H9 (cell line): ENCODE measurements around the gene PMM2. TPM values are rescaled to one million over a fixed set of nuclear protein-coding genes. Genes with fewer than 3 reads are reported as not detected.

Experiments used
- DNase-seq: peaks from one replicate; pipeline ENCODE4 v3.0.0-alpha.2; 2017
- H2AFZ ChIP-seq: one replicate; pipeline ENCODE4 v1.6.1; 2013; ENCODE audit warnings: mild to moderate bottlenecking, low read length, control low read depth, moderate library complexity
- H2AK5ac ChIP-seq: 2 replicates; pipeline ENCODE4 v1.6.1; 2013; ENCODE audit warnings: low read length, control low read depth, mixed read lengths; ENCODE audit not compliant: insufficient read length
- H2BK120ac ChIP-seq: one replicate; pipeline ENCODE4 v1.6.1; 2013; ENCODE audit warnings: low read depth, mild to moderate bottlenecking, low read length, control low read depth, inconsistent platforms; ENCODE audit not compliant: poor library complexity, severe bottlenecking
- H2BK12ac ChIP-seq: 2 replicates; pipeline ENCODE4 v1.6.1; 2013; ENCODE audit warnings: low read length, control low read depth, mixed read lengths, low read depth; ENCODE audit not compliant: insufficient read length
- H2BK15ac ChIP-seq: 2 replicates; pipeline ENCODE4 v1.6.1; 2013; ENCODE audit warnings: low read depth, low read length, control low read depth
- H2BK20ac ChIP-seq: one replicate; pipeline ENCODE4 v1.6.1; 2013; ENCODE audit warnings: low read depth, mild to moderate bottlenecking, low read length, control low read depth, inconsistent platforms; ENCODE audit not compliant: poor library complexity, severe bottlenecking
- H2BK5ac ChIP-seq: 2 replicates; pipeline ENCODE4 v1.6.1; 2013; ENCODE audit warnings: low read length, control low read depth, mixed read lengths; ENCODE audit not compliant: insufficient read length
- H3K14ac ChIP-seq: 2 replicates; pipeline ENCODE4 v1.6.1; 2013; ENCODE audit warnings: low read length, control low read depth; ENCODE audit not compliant: insufficient read depth
- H3K18ac ChIP-seq: 2 replicates; pipeline ENCODE4 v1.6.1; 2013; ENCODE audit warnings: low read depth, mild to moderate bottlenecking, mixed read lengths, low read length, control low read depth; ENCODE audit not compliant: insufficient read length
- H3K23ac ChIP-seq: 2 replicates; pipeline ENCODE4 v1.6.1; 2013; ENCODE audit warnings: low read length, control low read depth, mixed read lengths, low read depth; ENCODE audit not compliant: insufficient read length
- H3K23me2 ChIP-seq: 2 replicates; pipeline ENCODE4 v1.6.1; 2013; ENCODE audit warnings: low read depth, mild to moderate bottlenecking, mixed read lengths, low read length, control low read depth; ENCODE audit not compliant: insufficient read length, poor library complexity, severe bottlenecking
- H3K27ac ChIP-seq: 2 replicates; pipeline ENCODE4 v1.5.1; 2013; ENCODE audit warnings: low read length, control low read depth, mixed read lengths, low read depth; ENCODE audit not compliant: insufficient read length
- H3K27me3 ChIP-seq: 2 replicates; pipeline ENCODE4 v1.6.1; 2013; ENCODE audit warnings: low read length, control low read depth, inconsistent platforms; ENCODE audit not compliant: insufficient read depth
- H3K4ac ChIP-seq: 2 replicates; pipeline ENCODE4 v1.6.1; 2013; ENCODE audit warnings: low read depth, mild to moderate bottlenecking, control low read depth, inconsistent platforms, low read length, moderate library complexity
- H3K4me1 ChIP-seq: 2 replicates; pipeline ENCODE4 v1.6.1; 2013; ENCODE audit warnings: low read length, control low read depth, inconsistent platforms; ENCODE audit not compliant: insufficient read depth
- H3K4me2 ChIP-seq: 2 replicates; pipeline ENCODE4 v1.6.1; 2013; ENCODE audit warnings: low read length, control low read depth, mixed read lengths; ENCODE audit not compliant: insufficient read length, insufficient read depth
- H3K56ac ChIP-seq: 2 replicates; pipeline ENCODE4 v1.6.1; 2013; ENCODE audit warnings: low read depth, mild to moderate bottlenecking, mixed read lengths, low read length, control low read depth; ENCODE audit not compliant: insufficient read length
- H3K79me1 ChIP-seq: 2 replicates; pipeline ENCODE4 v1.6.1; 2013; ENCODE audit warnings: low read depth, mild to moderate bottlenecking, moderate library complexity, low read length, control low read depth, inconsistent platforms; ENCODE audit not compliant: insufficient read depth, poor library complexity, severe bottlenecking
- H3K79me2 ChIP-seq: 2 replicates; pipeline ENCODE4 v1.6.1; 2013; ENCODE audit warnings: low read length, control low read depth, inconsistent platforms; ENCODE audit not compliant: insufficient read depth
- H3K9ac ChIP-seq: 2 replicates; pipeline ENCODE4 v1.6.1; 2013; ENCODE audit warnings: low read length, control low read depth, mixed read lengths; ENCODE audit not compliant: insufficient read length; ENCODE audit errors: extremely low read depth
- H3K9me3 ChIP-seq: one replicate; pipeline ENCODE4 v1.6.1; 2013; ENCODE audit warnings: low read depth, low read length, inconsistent platforms; ENCODE audit not compliant: control insufficient read depth
- H3T11ph ChIP-seq: one replicate; pipeline ENCODE4 v1.6.1; 2013; ENCODE audit warnings: mild to moderate bottlenecking, low read length, control low read depth, inconsistent platforms
- H4K20me1 ChIP-seq: one replicate; pipeline ENCODE4 v1.6.1; 2013; ENCODE audit not compliant: control insufficient read depth, insufficient read length, insufficient read depth
- H4K5ac ChIP-seq: 2 replicates; pipeline ENCODE4 v1.6.1; 2013; ENCODE audit warnings: low read depth, mild to moderate bottlenecking, mixed read lengths, low read length, control low read depth; ENCODE audit not compliant: insufficient read length
- H4K8ac ChIP-seq: replicated peaks from 2 replicates; pipeline ENCODE4 v1.6.1; 2013; ENCODE audit warnings: low read length, control low read depth, mixed read lengths, low read depth; ENCODE audit not compliant: insufficient read length
- H4K91ac ChIP-seq: 2 replicates; pipeline ENCODE4 v1.6.1; 2013; ENCODE audit warnings: low read depth, mild to moderate bottlenecking, moderate library complexity, mixed read lengths, low read length, control low read depth; ENCODE audit not compliant: insufficient read length
- H3K27ac Mint-ChIP-seq, 3 experiments: 2 replicates in 2 of 3; 3 replicates in 1 of 3; pipeline ENCODE4 v1.8.0; 2020 to 2021; ENCODE audit warnings: mixed read lengths in 3 of 3, mild to moderate bottlenecking in 1 of 3, moderate library complexity in 1 of 3
- H3K27me3 Mint-ChIP-seq: 2 replicates; pipeline ENCODE4 v1.8.0; 2021; ENCODE audit warnings: low read depth, mild to moderate bottlenecking, moderate library complexity, mixed read lengths
- H3K36me3 Mint-ChIP-seq, 3 experiments: 2 replicates in 2 of 3; 3 replicates in 1 of 3; pipeline ENCODE4 v1.8.0; 2020 to 2021; ENCODE audit warnings: low read depth in 3 of 3, mixed read lengths in 3 of 3; ENCODE audit not compliant: insufficient read depth in 1 of 3
- H3K4me1 Mint-ChIP-seq, 2 experiments: 2 replicates each; pipeline ENCODE4 v1.8.0; 2020; ENCODE audit warnings: mixed read lengths in 2 of 2
- H3K4me3 Mint-ChIP-seq, 2 experiments: 2 replicates in 1 of 2; 3 replicates in 1 of 2; pipeline ENCODE4 v1.8.0; 2020 to 2021; ENCODE audit warnings: mild to moderate bottlenecking in 2 of 2, mixed read lengths in 2 of 2, moderate library complexity in 1 of 2
- H3K9me3 Mint-ChIP-seq, 2 experiments: 2 replicates in 1 of 2; 3 replicates in 1 of 2; pipeline ENCODE4 v1.8.0; 2020; ENCODE audit warnings: mild to moderate bottlenecking in 2 of 2, mixed read lengths in 2 of 2, moderate library complexity in 1 of 2
- WGBS: extraction: QIAGEN DNeasy Blood & Tissue Kit; methylation state at CpG from one replicate; pipeline ENCODE4 v1.1.7; 2013; ENCODE audit warnings: missing lambda C conversion rate, low lambda C conversion rate, mixed read lengths; ENCODE audit not compliant: insufficient read length; ENCODE audit errors: extremely low coverage; 5-methylcytosine and 5-hydroxymethylcytosine counted together
- total RNA-seq: library from RNA; stranded (reverse); gene quantifications from 2 replicates; pipeline ENCODE4 v1.2.1, GENCODE V29; 2021
- TF ChIP-seq, protein P1 (sequence below): fragments of 200-600 bp; sonication (generic); conservative IDR thresholded peaks from 3 replicates; pipeline ENCODE4 v1.8.0; 2021; ENCODE audit warnings: antibody characterized with exemption, mild to moderate bottlenecking

Gene PMM2
- total RNA-seq, 1 experiment from 2014 or later = 82.7 TPM

DNA sequence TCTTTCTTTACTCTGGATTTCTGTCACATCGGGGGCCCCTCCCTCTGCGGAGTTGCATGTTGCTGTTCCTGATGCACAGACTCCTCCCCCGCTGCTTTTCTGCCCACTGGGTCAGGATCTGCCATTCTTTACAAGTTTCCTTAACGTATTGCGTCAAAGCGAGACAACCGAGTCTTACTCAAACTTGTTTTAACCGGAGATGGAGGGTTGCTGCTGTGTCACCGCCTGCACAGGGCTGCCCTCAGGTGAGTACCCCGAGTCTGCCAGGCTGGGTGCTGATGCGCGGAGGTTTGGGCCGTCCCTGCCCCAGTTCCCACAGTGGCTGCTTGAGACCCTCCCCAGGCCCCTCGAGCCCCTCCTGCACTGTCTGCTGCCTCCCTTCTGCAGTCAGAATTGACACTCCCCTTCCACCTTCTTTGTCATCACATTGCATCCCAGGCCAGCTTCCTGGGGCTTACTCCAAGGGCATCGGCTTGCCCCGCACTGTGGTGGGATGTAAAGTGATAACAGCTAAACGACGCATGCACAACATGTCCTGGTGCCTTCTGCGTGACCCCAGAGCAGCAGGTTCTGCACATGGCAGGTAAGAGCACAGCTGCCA lies 51.9 kb downstream of the PMM2 start:
- Histone ChIP-seq H3K23me2 (no peaks in the 10 kb centered on the region), H4K20me1 (peaks cover 6% of the 10 kb centered on the region), H3K9me3 (no peaks in the 10 kb centered on the region), H3K4me1 (no peaks in the 10 kb centered on the region), H3K79me2 (no peaks in the 10 kb centered on the region), H2BK12ac (no peak overlapping the region), H2BK20ac (no peak overlapping the region), H3K27ac (no peak overlapping the region), H4K91ac (no peak overlapping the region), H3K9ac (no peak overlapping the region), H2BK15ac (no peak overlapping the region), H4K5ac (no peak overlapping the region), H3K14ac (no peak overlapping the region), H2BK5ac (no peak overlapping the region), H2BK120ac (no peak overlapping the region), H3K18ac (no peak overlapping the region), H3K56ac (no peak overlapping the region), H3K4me2 (no peak overlapping the region), H2AFZ (no peak overlapping the region), H3K23ac (no peak overlapping the region), H4K8ac (no peak overlapping the region), H3K27me3 (no peaks in the 10 kb centered on the region), H3K4ac (no peak overlapping the region), H2AK5ac (no peak overlapping the region), H3K79me1 (no peaks in the 10 kb centered on the region), H3T11ph (no peak overlapping the region)
- DNase-seq = no peak
- Mint-ChIP-seq H3K27ac (peak overlapping the region; percentile 64 to 92 (median 83); a peak in 6 of 7 replicates), H3K9me3 (no peaks in the 10 kb centered on the region; a peak in 1 of 5 replicates), H3K36me3 (peaks cover 29 to 92% (median 61%) of the 10 kb centered on the region in 3 experiments), H3K27me3 (no peaks in the 10 kb centered on the region; the same call in 1 of the 2 replicates), H3K4me1 (peaks cover 32 to 37% of the 10 kb centered on the region in 2 experiments), H3K4me3 (no peak overlapping the region)
- no CpG with 5 or more reads among the region's 19 CpGs for WGBS
- TF ChIP-seq, protein P1, sequence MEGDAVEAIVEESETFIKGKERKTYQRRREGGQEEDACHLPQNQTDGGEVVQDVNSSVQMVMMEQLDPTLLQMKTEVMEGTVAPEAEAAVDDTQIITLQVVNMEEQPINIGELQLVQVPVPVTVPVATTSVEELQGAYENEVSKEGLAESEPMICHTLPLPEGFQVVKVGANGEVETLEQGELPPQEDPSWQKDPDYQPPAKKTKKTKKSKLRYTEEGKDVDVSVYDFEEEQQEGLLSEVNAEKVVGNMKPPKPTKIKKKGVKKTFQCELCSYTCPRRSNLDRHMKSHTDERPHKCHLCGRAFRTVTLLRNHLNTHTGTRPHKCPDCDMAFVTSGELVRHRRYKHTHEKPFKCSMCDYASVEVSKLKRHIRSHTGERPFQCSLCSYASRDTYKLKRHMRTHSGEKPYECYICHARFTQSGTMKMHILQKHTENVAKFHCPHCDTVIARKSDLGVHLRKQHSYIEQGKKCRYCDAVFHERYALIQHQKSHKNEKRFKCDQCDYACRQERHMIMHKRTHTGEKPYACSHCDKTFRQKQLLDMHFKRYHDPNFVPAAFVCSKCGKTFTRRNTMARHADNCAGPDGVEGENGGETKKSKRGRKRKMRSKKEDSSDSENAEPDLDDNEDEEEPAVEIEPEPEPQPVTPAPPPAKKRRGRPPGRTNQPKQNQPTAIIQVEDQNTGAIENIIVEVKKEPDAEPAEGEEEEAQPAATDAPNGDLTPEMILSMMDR = no peak
